KMS-11 (cell line): ENCODE measurements around the gene MPV17L2.

Experiments used
- H2AFZ ChIP-seq: fragments of 200-600 bp; sonication (generic); 2 replicates; pipeline ENCODE4 v1.6.1; 2016; ENCODE audit warnings: antibody characterized with exemption, mixed run types, low read depth
- H3K27ac ChIP-seq: fragments of 200-600 bp; sonication (generic); 2 replicates; pipeline ENCODE4 v1.6.1; 2016; ENCODE audit warnings: mild to moderate bottlenecking, mixed run types
- H3K27me3 ChIP-seq: fragments of 200-600 bp; sonication (generic); 2 replicates; pipeline ENCODE4 v1.6.1; 2017; ENCODE audit warnings: mild to moderate bottlenecking, low read depth, mixed run types, moderate library complexity; ENCODE audit not compliant: insufficient read depth
- H3K36me3 ChIP-seq: fragments of 200-600 bp; sonication (generic); 2 replicates; pipeline ENCODE4 v1.6.1; 2017; ENCODE audit warnings: mild to moderate bottlenecking, mixed run types; ENCODE audit not compliant: insufficient read depth
- H3K4me1 ChIP-seq: fragments of 200-600 bp; sonication (generic); 2 replicates; pipeline ENCODE4 v1.6.1; 2016; ENCODE audit warnings: mild to moderate bottlenecking, low read depth, mixed run types; ENCODE audit not compliant: poor library complexity, severe bottlenecking
- H3K4me2 ChIP-seq: fragments of 200-600 bp; sonication (generic); 2 replicates; pipeline ENCODE4 v1.7.0; 2016; ENCODE audit warnings: mild to moderate bottlenecking, mixed run types
- H3K4me3 ChIP-seq: fragments of 200-600 bp; sonication (generic); IDR thresholded peaks from 2 replicates; pipeline ENCODE4 v1.6.1; 2017; ENCODE audit warnings: low read depth, low read length, mixed read lengths; ENCODE audit not compliant: insufficient read depth
- H3K79me2 ChIP-seq: fragments of 200-600 bp; sonication (generic); 2 replicates; pipeline ENCODE4 v1.6.1; 2016; ENCODE audit warnings: low read depth, mixed run types; ENCODE audit not compliant: insufficient read depth
- H3K9ac ChIP-seq: fragments of 200-600 bp; sonication (generic); 2 replicates; pipeline ENCODE4 v1.6.1; 2016; ENCODE audit warnings: mild to moderate bottlenecking, mixed run types
- H4K20me1 ChIP-seq: fragments of 200-600 bp; sonication (generic); 2 replicates; pipeline ENCODE4 v1.6.1; 2016; ENCODE audit warnings: mild to moderate bottlenecking, mixed run types; ENCODE audit not compliant: insufficient read depth
- TF ChIP-seq, protein P1 (sequence below): fragments of 200-600 bp; sonication (generic); conservative IDR thresholded peaks from 2 replicates; pipeline ENCODE4 v1.6.1; 2017; ENCODE audit warnings: low read depth, mild to moderate bottlenecking, antibody characterized with exemption, low read length, moderate library complexity, mixed read lengths

MPV17L2 gene

DNA sequence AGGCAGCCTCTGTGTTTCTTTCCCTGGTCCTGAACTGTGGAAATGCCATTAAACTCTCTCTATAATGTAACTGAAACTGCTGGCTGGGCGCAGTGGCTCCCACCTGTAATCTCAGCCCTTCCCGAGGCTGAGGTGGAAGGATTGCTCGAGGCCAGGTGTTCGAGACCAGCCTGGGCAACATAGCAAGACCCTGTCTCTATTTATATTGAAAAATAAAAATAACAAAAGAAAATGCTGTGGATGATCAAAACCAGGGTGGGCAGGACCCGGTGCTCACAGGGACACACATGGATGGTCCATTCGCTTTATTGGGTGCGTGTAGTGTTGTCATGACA lies 3.5 kb downstream of the MPV17L2 start:
- H3K4me3 ChIP-seq = no peak overlapping the region
- no peak overlapping the region for H3K9ac ChIP-seq
- no peak overlapping the region for H3K27ac ChIP-seq
- no peaks in the 10 kb centered on the region; the same call in 1 of the 2 replicates for H3K79me2 ChIP-seq
- TF ChIP-seq, protein P1, sequence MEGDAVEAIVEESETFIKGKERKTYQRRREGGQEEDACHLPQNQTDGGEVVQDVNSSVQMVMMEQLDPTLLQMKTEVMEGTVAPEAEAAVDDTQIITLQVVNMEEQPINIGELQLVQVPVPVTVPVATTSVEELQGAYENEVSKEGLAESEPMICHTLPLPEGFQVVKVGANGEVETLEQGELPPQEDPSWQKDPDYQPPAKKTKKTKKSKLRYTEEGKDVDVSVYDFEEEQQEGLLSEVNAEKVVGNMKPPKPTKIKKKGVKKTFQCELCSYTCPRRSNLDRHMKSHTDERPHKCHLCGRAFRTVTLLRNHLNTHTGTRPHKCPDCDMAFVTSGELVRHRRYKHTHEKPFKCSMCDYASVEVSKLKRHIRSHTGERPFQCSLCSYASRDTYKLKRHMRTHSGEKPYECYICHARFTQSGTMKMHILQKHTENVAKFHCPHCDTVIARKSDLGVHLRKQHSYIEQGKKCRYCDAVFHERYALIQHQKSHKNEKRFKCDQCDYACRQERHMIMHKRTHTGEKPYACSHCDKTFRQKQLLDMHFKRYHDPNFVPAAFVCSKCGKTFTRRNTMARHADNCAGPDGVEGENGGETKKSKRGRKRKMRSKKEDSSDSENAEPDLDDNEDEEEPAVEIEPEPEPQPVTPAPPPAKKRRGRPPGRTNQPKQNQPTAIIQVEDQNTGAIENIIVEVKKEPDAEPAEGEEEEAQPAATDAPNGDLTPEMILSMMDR = no peak
- H3K4me2 ChIP-seq = no peak overlapping the region
- H3K36me3 ChIP-seq = no peaks in the 10 kb centered on the region
- H3K27me3 ChIP-seq = peaks cover 3% of the 10 kb centered on the region; the same call in 1 of the 2 replicates
- H3K4me1 ChIP-seq = peaks cover 11% of the 10 kb centered on the region
- H4K20me1 ChIP-seq = no peaks in the 10 kb centered on the region
- H2AFZ ChIP-seq = no peak overlapping the region

DNA sequence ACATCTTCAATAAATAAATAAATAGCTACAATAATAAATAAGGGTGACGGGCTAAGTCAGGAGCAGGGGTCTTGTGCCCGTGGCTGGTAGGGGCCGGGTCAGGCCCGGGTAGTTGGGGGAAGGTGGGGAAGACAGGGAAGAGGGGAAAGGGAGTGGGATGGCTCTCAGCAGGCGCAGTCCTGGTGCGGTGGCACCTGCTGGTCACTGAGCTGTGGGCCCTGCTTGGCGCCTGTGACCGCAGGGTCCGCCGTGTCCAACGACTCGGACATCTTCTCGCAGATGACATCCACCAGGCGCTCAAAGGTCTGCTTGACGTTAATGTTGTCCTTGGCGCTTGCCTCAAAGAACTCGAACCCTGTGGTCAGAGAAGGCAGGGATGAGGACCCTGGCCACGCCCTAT lies 4.3 kb downstream of the MPV17L2 start:
- TF ChIP-seq, protein P1 = no peak
- H3K27ac ChIP-seq = no peak overlapping the region
- no peaks in the 10 kb centered on the region; the same call in 1 of the 2 replicates for H3K79me2 ChIP-seq
- no peak overlapping the region for H2AFZ ChIP-seq
- H3K36me3 ChIP-seq = no peaks in the 10 kb centered on the region
- H3K4me3 ChIP-seq = no peak overlapping the region
- H3K9ac ChIP-seq = no peak overlapping the region
- no peak overlapping the region for H3K4me2 ChIP-seq
- H3K4me1 ChIP-seq = peaks cover 4% of the 10 kb centered on the region
- no peaks in the 10 kb centered on the region for H4K20me1 ChIP-seq
- H3K27me3 ChIP-seq = peaks cover 3% of the 10 kb centered on the region; the same call in 1 of the 2 replicates

DNA sequence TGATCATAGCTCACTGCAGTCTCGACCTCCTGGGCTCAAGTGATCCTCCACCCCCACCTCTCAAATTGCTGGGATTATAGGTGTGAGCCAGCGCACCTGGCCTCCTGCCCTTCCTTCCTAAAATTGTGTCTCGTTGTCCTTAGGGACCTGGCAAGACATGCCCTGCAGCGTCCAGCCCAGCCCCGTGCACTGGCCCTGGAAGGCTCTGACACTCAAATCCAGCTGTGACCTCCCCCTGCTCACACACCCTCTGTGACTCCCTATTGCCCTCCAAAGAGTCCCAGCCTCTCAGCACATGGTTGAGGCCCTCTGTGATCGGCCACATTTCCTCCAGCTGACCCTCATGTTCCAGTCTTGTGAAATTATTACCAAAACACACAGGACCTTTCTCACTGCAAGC lies 4.9 kb downstream of the MPV17L2 start:
- Histone ChIP-seq H3K27ac (no peak overlapping the region), H2AFZ (no peak overlapping the region), H4K20me1 (no peaks in the 10 kb centered on the region), H3K4me2 (no peak overlapping the region), H3K4me3 (no peak overlapping the region), H3K4me1 (peaks cover 4% of the 10 kb centered on the region), H3K27me3 (peaks cover 3% of the 10 kb centered on the region; the same call in 1 of the 2 replicates), H3K36me3 (no peaks in the 10 kb centered on the region), H3K9ac (no peak overlapping the region), H3K79me2 (no peaks in the 10 kb centered on the region; the same call in 1 of the 2 replicates)
- TF ChIP-seq, protein P1 = no peak

DNA sequence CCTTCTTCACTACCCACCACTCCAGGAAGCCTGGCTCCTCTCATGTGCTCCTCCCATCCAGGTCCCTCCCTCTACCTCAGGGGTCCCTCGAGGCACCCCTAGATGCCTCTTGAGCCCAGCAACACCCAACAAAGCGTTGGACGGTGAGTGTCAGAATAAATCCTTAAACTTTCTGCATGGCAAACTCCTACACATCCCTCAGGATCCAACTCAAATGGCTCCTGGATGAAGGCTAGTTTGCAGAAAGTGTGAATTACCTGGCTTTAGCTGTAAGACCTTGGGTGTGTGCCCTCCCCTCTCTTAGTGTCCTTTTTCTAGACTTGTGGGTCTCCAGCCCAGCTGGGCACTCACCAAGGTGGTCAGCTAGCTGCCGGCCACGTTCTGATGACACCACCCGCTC lies 5.4 kb downstream of the MPV17L2 start:
- H3K4me2 ChIP-seq = no peak overlapping the region
- peaks cover 3% of the 10 kb centered on the region; the same call in 1 of the 2 replicates for H3K27me3 ChIP-seq
- no peak overlapping the region for H3K9ac ChIP-seq
- no peaks in the 10 kb centered on the region; the same call in 1 of the 2 replicates for H3K79me2 ChIP-seq
- H3K4me1 ChIP-seq = peaks cover 4% of the 10 kb centered on the region
- H3K27ac ChIP-seq = no peak overlapping the region
- TF ChIP-seq, protein P1 = no peak
- H4K20me1 ChIP-seq = no peaks in the 10 kb centered on the region
- H2AFZ ChIP-seq = no peak overlapping the region
- H3K4me3 ChIP-seq = no peak overlapping the region
- no peaks in the 10 kb centered on the region for H3K36me3 ChIP-seq
